ENCODE results near the gene DRC3. TPM values are rescaled to one million over a fixed set of nuclear protein-coding genes. Genes with fewer than 3 reads are reported as not detected.

The DRC3 gene
- total RNA-seq, 1 donor from 2014 or later: under 0.01 TPM

DNA sequence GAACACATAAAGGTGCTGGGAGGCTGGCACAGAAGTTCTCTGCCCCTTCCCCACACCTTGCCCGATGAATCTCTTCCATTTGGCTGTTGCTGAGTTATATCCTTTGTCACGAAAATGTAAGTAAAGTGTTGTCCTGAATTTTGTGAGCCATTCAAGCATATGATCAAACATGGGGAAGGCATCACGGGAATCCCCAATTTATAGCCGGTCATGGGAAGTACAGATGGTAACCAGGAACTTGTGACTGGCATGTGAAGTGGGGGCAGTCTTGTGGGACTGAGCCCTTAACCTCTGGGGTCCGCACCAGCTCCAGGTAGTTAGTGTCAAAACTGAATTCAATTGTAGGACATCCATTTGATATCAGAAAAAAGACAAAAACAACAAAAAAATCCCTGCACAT lies 13.7 kb upstream of the DRC3 start:
- Histone ChIP-seq H3K36me3 (ENCODE audit: control insufficient read depth, insufficient read depth, low read length) (peaks cover 3% of the 10 kb centered on the region), H3K27me3 (ENCODE audit: control insufficient read depth, insufficient read depth, low read length) (no peaks in the 10 kb centered on the region), H3K4me3 (ENCODE audit: low read depth, low read length) (no peak overlapping the region)
- TF ChIP-seq, protein P1, sequence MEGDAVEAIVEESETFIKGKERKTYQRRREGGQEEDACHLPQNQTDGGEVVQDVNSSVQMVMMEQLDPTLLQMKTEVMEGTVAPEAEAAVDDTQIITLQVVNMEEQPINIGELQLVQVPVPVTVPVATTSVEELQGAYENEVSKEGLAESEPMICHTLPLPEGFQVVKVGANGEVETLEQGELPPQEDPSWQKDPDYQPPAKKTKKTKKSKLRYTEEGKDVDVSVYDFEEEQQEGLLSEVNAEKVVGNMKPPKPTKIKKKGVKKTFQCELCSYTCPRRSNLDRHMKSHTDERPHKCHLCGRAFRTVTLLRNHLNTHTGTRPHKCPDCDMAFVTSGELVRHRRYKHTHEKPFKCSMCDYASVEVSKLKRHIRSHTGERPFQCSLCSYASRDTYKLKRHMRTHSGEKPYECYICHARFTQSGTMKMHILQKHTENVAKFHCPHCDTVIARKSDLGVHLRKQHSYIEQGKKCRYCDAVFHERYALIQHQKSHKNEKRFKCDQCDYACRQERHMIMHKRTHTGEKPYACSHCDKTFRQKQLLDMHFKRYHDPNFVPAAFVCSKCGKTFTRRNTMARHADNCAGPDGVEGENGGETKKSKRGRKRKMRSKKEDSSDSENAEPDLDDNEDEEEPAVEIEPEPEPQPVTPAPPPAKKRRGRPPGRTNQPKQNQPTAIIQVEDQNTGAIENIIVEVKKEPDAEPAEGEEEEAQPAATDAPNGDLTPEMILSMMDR (IDR thresholded peaks at IDR 0.05; ENCODE audit: insufficient read depth, low read length, severe bottlenecking): no peak
- DNase-seq (ENCODE audit: low read depth) (peak; percentile 46), FAIRE-seq (no peak)

DNA sequence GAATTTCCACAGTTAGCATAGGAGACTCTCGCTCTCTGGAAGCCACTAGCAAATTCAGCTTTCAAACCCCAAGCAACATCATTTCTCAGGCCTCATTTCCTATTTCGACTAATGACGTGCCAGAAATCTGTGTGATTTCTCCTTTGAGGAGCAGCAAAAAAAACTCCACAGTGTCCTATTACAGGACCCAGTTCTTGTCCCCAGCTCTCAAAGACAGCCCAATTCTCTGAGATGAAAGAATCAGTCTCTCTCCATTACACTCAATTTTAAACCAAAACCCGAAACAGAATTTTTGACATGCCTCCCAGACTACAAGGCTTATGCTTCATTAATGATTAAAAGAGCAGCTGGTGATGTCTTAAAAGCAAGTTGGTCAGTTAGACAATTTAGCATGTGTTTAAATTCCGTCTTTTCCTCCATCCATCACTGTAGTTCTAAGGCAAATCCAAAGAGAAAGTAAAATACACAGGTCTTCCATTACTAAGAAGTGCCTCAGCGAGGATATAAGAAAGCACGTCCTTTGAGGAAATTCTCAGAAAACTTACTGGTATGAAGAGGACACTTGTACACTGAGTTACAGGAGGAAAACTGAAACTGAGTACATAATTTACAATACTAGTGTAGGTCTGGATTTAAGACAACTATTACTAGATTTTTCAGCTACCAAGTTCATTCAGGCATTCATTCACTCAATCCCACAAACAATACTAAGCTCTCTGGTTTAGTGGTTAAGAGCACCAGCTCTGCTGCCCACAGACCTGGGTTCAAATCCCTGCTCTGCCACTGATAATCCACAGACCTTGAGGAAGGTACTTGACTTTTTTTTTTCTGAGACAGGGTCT lies 12.9 kb upstream of the DRC3 start:
- peaks cover 1% of the 10 kb centered on the region for H3K36me3 ChIP-seq (ENCODE audit: control insufficient read depth, insufficient read depth, low read length)
- no peak overlapping the region for H3K4me3 ChIP-seq (ENCODE audit: low read depth, low read length)
- TF ChIP-seq, protein P1 (IDR thresholded peaks at IDR 0.05; ENCODE audit: insufficient read depth, low read length, severe bottlenecking): no peak
- H3K27me3 ChIP-seq (ENCODE audit: control insufficient read depth, insufficient read depth, low read length): no peaks in the 10 kb centered on the region
- no peak for DNase-seq (ENCODE audit: low read depth)
- FAIRE-seq: no peak

DNA sequence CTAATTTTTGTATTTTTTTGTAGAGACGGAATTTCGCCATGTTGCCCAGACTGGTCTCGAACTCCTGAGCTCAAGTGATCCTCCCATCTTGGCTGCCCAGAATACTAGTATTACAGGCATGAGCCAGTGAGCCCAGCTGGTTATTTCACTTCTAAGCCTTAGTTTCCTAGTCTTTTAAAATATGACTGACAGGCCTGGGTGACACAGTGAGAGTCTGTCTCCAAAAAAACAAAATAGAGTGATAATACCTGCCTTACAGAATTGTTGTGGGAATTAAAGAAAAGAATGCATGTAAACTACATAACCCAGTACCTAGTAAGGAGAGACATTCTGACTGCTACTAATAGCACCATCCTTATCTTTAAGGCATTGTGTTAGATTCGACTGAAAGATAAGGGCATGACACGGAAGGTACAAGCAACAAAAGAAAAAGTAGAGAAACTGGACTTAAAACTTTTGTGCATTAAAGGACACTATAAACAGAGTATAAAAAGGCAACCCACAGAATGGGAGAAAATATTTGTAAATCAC lies 12.1 kb upstream of the DRC3 start:
- FAIRE-seq: no peak

DNA sequence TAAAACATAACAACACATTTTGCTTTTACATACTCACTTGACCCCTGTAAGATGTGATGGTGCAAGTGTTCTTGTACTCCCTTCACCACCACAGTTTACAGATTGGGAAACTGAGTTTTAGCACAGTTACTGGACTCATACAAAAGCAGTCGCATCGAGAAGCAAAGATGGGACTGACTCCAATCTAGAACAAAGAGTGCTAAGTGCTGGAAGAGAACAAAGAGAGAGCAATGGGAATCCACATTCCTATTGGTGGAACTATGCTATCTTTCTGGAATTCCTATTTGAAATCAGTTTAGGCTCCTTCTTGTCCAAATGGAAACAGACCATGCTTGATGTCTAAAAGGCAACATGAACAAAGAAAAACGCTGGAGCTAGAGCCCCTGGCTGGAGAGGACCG lies 9.6 kb upstream of the DRC3 start:
- Histone ChIP-seq H3K36me3 (ENCODE audit: control insufficient read depth, insufficient read depth, low read length) (no peaks in the 10 kb centered on the region), H3K27me3 (ENCODE audit: control insufficient read depth, insufficient read depth, low read length) (no peaks in the 10 kb centered on the region), H3K4me3 (ENCODE audit: low read depth, low read length) (no peak overlapping the region)
- TF ChIP-seq, protein P1 (IDR thresholded peaks at IDR 0.05; ENCODE audit: insufficient read depth, low read length, severe bottlenecking): no peak
- DNase-seq (ENCODE audit: low read depth) (no peak), FAIRE-seq (no peak)

More for the DNA sequence above, 12.1 kb upstream of the DRC3 start:
- no peaks in the 10 kb centered on the region for H3K27me3 ChIP-seq (ENCODE audit: control insufficient read depth, insufficient read depth, low read length)
- TF ChIP-seq, protein P1 (IDR thresholded peaks at IDR 0.05; ENCODE audit: insufficient read depth, low read length, severe bottlenecking): no peak
- peaks cover 1% of the 10 kb centered on the region for H3K36me3 ChIP-seq (ENCODE audit: control insufficient read depth, insufficient read depth, low read length)
- H3K4me3 ChIP-seq (ENCODE audit: low read depth, low read length): no peak overlapping the region
- no peak for DNase-seq (ENCODE audit: low read depth)

DNA sequence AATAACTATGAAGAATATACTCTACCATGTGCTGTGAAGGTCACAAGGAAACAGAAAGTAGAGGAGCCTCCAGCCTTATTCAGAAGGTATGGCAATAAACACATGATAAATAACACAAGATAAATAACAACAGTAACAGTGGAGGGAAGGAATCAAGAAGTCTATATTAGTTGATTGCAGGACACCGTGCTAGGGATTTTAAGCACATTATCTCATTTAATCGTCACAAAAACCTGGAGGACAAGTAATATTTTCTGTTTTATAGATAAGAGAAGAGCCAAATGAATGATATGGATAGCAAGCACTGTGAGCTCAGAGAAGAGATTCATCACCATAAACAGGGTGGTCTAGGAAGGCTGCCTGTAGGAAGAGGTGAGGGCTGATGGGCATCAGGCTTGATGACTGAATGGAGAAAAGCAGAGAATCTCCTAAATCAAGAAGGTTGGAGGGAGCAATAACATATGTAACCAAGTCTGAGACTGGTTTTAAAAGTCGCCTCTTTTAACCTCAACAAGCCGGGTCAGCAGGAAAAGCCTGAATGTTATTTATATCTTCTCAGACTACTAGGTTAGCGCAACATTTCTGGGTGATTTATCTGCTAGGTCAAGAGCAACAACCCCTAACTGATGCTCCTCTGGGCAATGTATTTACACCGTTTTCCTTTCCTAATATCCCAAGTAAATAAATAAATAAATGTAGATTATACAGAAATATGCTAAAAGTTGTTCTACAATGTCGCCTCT lies 8.8 kb upstream of the DRC3 start:
- TF ChIP-seq, protein P1 (IDR thresholded peaks at IDR 0.05; ENCODE audit: insufficient read depth, low read length, severe bottlenecking): no peak
- no peaks in the 10 kb centered on the region for H3K27me3 ChIP-seq (ENCODE audit: control insufficient read depth, insufficient read depth, low read length)
- DNase-seq (ENCODE audit: low read depth) (no peak), FAIRE-seq (no peak)
- H3K36me3 ChIP-seq (ENCODE audit: control insufficient read depth, insufficient read depth, low read length): no peaks in the 10 kb centered on the region
- H3K4me3 ChIP-seq (ENCODE audit: low read depth, low read length): no peak overlapping the region

All from bronchial epithelial cell (primary cell).